H9 (cell line): ENCODE measurements around the gene PLA2G5. TPM values are rescaled to one million over a fixed set of nuclear protein-coding genes. Genes with fewer than 3 reads are reported as not detected.

Experiments
- DNase-seq: peaks from one replicate; pipeline ENCODE4 v3.0.0-alpha.2; 2017
- H2AFZ ChIP-seq: one replicate; pipeline ENCODE4 v1.6.1; 2013; ENCODE audit warnings: mild to moderate bottlenecking, low read length, control low read depth, moderate library complexity
- H2AK5ac ChIP-seq: 2 replicates; pipeline ENCODE4 v1.6.1; 2013; ENCODE audit warnings: low read length, control low read depth, mixed read lengths; ENCODE audit not compliant: insufficient read length
- H2BK120ac ChIP-seq: one replicate; pipeline ENCODE4 v1.6.1; 2013; ENCODE audit warnings: low read depth, mild to moderate bottlenecking, low read length, control low read depth, inconsistent platforms; ENCODE audit not compliant: poor library complexity, severe bottlenecking
- H2BK12ac ChIP-seq: 2 replicates; pipeline ENCODE4 v1.6.1; 2013; ENCODE audit warnings: low read length, control low read depth, mixed read lengths, low read depth; ENCODE audit not compliant: insufficient read length
- H2BK15ac ChIP-seq: 2 replicates; pipeline ENCODE4 v1.6.1; 2013; ENCODE audit warnings: low read depth, low read length, control low read depth
- H2BK20ac ChIP-seq: one replicate; pipeline ENCODE4 v1.6.1; 2013; ENCODE audit warnings: low read depth, mild to moderate bottlenecking, low read length, control low read depth, inconsistent platforms; ENCODE audit not compliant: poor library complexity, severe bottlenecking
- H2BK5ac ChIP-seq: 2 replicates; pipeline ENCODE4 v1.6.1; 2013; ENCODE audit warnings: low read length, control low read depth, mixed read lengths; ENCODE audit not compliant: insufficient read length
- H3K14ac ChIP-seq: 2 replicates; pipeline ENCODE4 v1.6.1; 2013; ENCODE audit warnings: low read length, control low read depth; ENCODE audit not compliant: insufficient read depth
- H3K18ac ChIP-seq: 2 replicates; pipeline ENCODE4 v1.6.1; 2013; ENCODE audit warnings: low read depth, mild to moderate bottlenecking, mixed read lengths, low read length, control low read depth; ENCODE audit not compliant: insufficient read length
- H3K23ac ChIP-seq: 2 replicates; pipeline ENCODE4 v1.6.1; 2013; ENCODE audit warnings: low read length, control low read depth, mixed read lengths, low read depth; ENCODE audit not compliant: insufficient read length
- H3K23me2 ChIP-seq: 2 replicates; pipeline ENCODE4 v1.6.1; 2013; ENCODE audit warnings: low read depth, mild to moderate bottlenecking, mixed read lengths, low read length, control low read depth; ENCODE audit not compliant: insufficient read length, poor library complexity, severe bottlenecking
- H3K27ac ChIP-seq: 2 replicates; pipeline ENCODE4 v1.5.1; 2013; ENCODE audit warnings: low read length, control low read depth, mixed read lengths, low read depth; ENCODE audit not compliant: insufficient read length
- H3K27me3 ChIP-seq: 2 replicates; pipeline ENCODE4 v1.6.1; 2013; ENCODE audit warnings: low read length, control low read depth, inconsistent platforms; ENCODE audit not compliant: insufficient read depth
- H3K4ac ChIP-seq: 2 replicates; pipeline ENCODE4 v1.6.1; 2013; ENCODE audit warnings: low read depth, mild to moderate bottlenecking, control low read depth, inconsistent platforms, low read length, moderate library complexity
- H3K4me1 ChIP-seq: 2 replicates; pipeline ENCODE4 v1.6.1; 2013; ENCODE audit warnings: low read length, control low read depth, inconsistent platforms; ENCODE audit not compliant: insufficient read depth
- H3K4me2 ChIP-seq: 2 replicates; pipeline ENCODE4 v1.6.1; 2013; ENCODE audit warnings: low read length, control low read depth, mixed read lengths; ENCODE audit not compliant: insufficient read length, insufficient read depth
- H3K56ac ChIP-seq: 2 replicates; pipeline ENCODE4 v1.6.1; 2013; ENCODE audit warnings: low read depth, mild to moderate bottlenecking, mixed read lengths, low read length, control low read depth; ENCODE audit not compliant: insufficient read length
- H3K79me1 ChIP-seq: 2 replicates; pipeline ENCODE4 v1.6.1; 2013; ENCODE audit warnings: low read depth, mild to moderate bottlenecking, moderate library complexity, low read length, control low read depth, inconsistent platforms; ENCODE audit not compliant: insufficient read depth, poor library complexity, severe bottlenecking
- H3K79me2 ChIP-seq: 2 replicates; pipeline ENCODE4 v1.6.1; 2013; ENCODE audit warnings: low read length, control low read depth, inconsistent platforms; ENCODE audit not compliant: insufficient read depth
- H3K9ac ChIP-seq: 2 replicates; pipeline ENCODE4 v1.6.1; 2013; ENCODE audit warnings: low read length, control low read depth, mixed read lengths; ENCODE audit not compliant: insufficient read length; ENCODE audit errors: extremely low read depth
- H3K9me3 ChIP-seq: one replicate; pipeline ENCODE4 v1.6.1; 2013; ENCODE audit warnings: low read depth, low read length, inconsistent platforms; ENCODE audit not compliant: control insufficient read depth
- H3T11ph ChIP-seq: one replicate; pipeline ENCODE4 v1.6.1; 2013; ENCODE audit warnings: mild to moderate bottlenecking, low read length, control low read depth, inconsistent platforms
- H4K20me1 ChIP-seq: one replicate; pipeline ENCODE4 v1.6.1; 2013; ENCODE audit not compliant: control insufficient read depth, insufficient read length, insufficient read depth
- H4K5ac ChIP-seq: 2 replicates; pipeline ENCODE4 v1.6.1; 2013; ENCODE audit warnings: low read depth, mild to moderate bottlenecking, mixed read lengths, low read length, control low read depth; ENCODE audit not compliant: insufficient read length
- H4K8ac ChIP-seq: replicated peaks from 2 replicates; pipeline ENCODE4 v1.6.1; 2013; ENCODE audit warnings: low read length, control low read depth, mixed read lengths, low read depth; ENCODE audit not compliant: insufficient read length
- H4K91ac ChIP-seq: 2 replicates; pipeline ENCODE4 v1.6.1; 2013; ENCODE audit warnings: low read depth, mild to moderate bottlenecking, moderate library complexity, mixed read lengths, low read length, control low read depth; ENCODE audit not compliant: insufficient read length
- H3K27ac Mint-ChIP-seq, 3 experiments: 2 replicates in 2 of 3; 3 replicates in 1 of 3; pipeline ENCODE4 v1.8.0; 2020 to 2021; ENCODE audit warnings: mixed read lengths in 3 of 3, mild to moderate bottlenecking in 1 of 3, moderate library complexity in 1 of 3
- H3K27me3 Mint-ChIP-seq: 2 replicates; pipeline ENCODE4 v1.8.0; 2021; ENCODE audit warnings: low read depth, mild to moderate bottlenecking, moderate library complexity, mixed read lengths
- H3K36me3 Mint-ChIP-seq, 3 experiments: 2 replicates in 2 of 3; 3 replicates in 1 of 3; pipeline ENCODE4 v1.8.0; 2020 to 2021; ENCODE audit warnings: low read depth in 3 of 3, mixed read lengths in 3 of 3; ENCODE audit not compliant: insufficient read depth in 1 of 3
- H3K4me1 Mint-ChIP-seq, 2 experiments: 2 replicates each; pipeline ENCODE4 v1.8.0; 2020; ENCODE audit warnings: mixed read lengths in 2 of 2
- H3K4me3 Mint-ChIP-seq, 2 experiments: 2 replicates in 1 of 2; 3 replicates in 1 of 2; pipeline ENCODE4 v1.8.0; 2020 to 2021; ENCODE audit warnings: mild to moderate bottlenecking in 2 of 2, mixed read lengths in 2 of 2, moderate library complexity in 1 of 2
- H3K9me3 Mint-ChIP-seq, 2 experiments: 2 replicates in 1 of 2; 3 replicates in 1 of 2; pipeline ENCODE4 v1.8.0; 2020; ENCODE audit warnings: mild to moderate bottlenecking in 2 of 2, mixed read lengths in 2 of 2, moderate library complexity in 1 of 2
- WGBS: extraction: QIAGEN DNeasy Blood & Tissue Kit; methylation state at CpG from one replicate; pipeline ENCODE4 v1.1.7; 2013; ENCODE audit warnings: missing lambda C conversion rate, low lambda C conversion rate, mixed read lengths; ENCODE audit not compliant: insufficient read length; ENCODE audit errors: extremely low coverage; 5-methylcytosine and 5-hydroxymethylcytosine counted together
- total RNA-seq: library from RNA; stranded (reverse); gene quantifications from 2 replicates; pipeline ENCODE4 v1.2.1, GENCODE V29; 2021
- TF ChIP-seq, protein P1 (sequence below): fragments of 200-600 bp; sonication (generic); conservative IDR thresholded peaks from 3 replicates; pipeline ENCODE4 v1.8.0; 2021; ENCODE audit warnings: antibody characterized with exemption, mild to moderate bottlenecking

Gene PLA2G5
- total RNA-seq, 1 experiment from 2014 or later, result not detected

DNA sequence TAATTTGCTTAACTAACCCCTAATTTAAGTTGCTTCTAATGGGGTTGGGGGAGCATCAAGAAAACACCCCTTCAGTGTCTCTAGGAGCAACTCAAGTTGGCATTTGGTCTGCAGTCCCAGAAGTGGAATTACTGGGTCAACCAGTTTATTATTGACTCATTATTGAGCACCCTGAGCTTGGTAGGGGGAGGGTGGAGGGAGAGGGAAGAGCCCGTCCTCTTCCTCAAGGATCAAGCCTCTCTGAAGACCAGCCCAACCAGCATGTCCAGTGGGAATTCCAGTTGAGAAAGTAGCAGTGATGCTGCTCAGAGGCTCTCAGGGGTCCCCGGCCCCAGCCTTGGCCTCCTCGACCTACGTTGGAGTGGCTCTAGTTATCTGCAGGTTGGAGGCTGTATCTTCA is 67.1 kb downstream of the PLA2G5 start:
- TF ChIP-seq, protein P1, sequence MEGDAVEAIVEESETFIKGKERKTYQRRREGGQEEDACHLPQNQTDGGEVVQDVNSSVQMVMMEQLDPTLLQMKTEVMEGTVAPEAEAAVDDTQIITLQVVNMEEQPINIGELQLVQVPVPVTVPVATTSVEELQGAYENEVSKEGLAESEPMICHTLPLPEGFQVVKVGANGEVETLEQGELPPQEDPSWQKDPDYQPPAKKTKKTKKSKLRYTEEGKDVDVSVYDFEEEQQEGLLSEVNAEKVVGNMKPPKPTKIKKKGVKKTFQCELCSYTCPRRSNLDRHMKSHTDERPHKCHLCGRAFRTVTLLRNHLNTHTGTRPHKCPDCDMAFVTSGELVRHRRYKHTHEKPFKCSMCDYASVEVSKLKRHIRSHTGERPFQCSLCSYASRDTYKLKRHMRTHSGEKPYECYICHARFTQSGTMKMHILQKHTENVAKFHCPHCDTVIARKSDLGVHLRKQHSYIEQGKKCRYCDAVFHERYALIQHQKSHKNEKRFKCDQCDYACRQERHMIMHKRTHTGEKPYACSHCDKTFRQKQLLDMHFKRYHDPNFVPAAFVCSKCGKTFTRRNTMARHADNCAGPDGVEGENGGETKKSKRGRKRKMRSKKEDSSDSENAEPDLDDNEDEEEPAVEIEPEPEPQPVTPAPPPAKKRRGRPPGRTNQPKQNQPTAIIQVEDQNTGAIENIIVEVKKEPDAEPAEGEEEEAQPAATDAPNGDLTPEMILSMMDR, result no peak
- Histone ChIP-seq H3K4me1 (no peaks in the 10 kb centered on the region), H4K8ac (no peak overlapping the region), H3K4ac (no peak overlapping the region), H3K18ac (no peak overlapping the region), H3K27ac (no peak overlapping the region), H3K27me3 (no peaks in the 10 kb centered on the region), H2BK15ac (no peak overlapping the region), H3K9me3 (no peaks in the 10 kb centered on the region), H4K91ac (no peak overlapping the region), H3K4me2 (no peak overlapping the region), H2AFZ (no peak overlapping the region), H3K56ac (no peak overlapping the region), H3K23me2 (no peaks in the 10 kb centered on the region), H2BK5ac (no peak overlapping the region), H3K79me2 (no peaks in the 10 kb centered on the region), H2BK120ac (no peak overlapping the region), H3K14ac (no peak overlapping the region), H2AK5ac (no peak overlapping the region), H3K23ac (no peak overlapping the region), H2BK12ac (no peak overlapping the region), H2BK20ac (no peak overlapping the region), H3K9ac (no peak overlapping the region), H3K79me1 (no peaks in the 10 kb centered on the region), H4K5ac (no peak overlapping the region), H4K20me1 (no peaks in the 10 kb centered on the region), H3T11ph (no peak overlapping the region)
- Mint-ChIP-seq H3K9me3 (no peaks in the 10 kb centered on the region; a peak in 1 of 5 replicates), H3K4me1 (no peaks in the 10 kb centered on the region), H3K27me3 (peaks cover 5% of the 10 kb centered on the region), H3K4me3 (no peak overlapping the region), H3K27ac (no peak overlapping the region), H3K36me3 (no peaks in the 10 kb centered on the region)
- WGBS, result no CpG with 5 or more reads among the region's 4 CpGs
- no peak for DNase-seq
